Keratinocyte (primary cell): ENCODE results near the gene MLNR. TPM values are rescaled to one million over a fixed set of nuclear protein-coding genes. Genes with fewer than 3 reads are reported as not detected.

Experiments used
- DNase-seq: peaks from one replicate; pipeline ENCODE4 v3.0.0-alpha.2; 2011; ENCODE audit warnings: low read depth, missing footprints, low spot score
- FAIRE-seq: peaks from 2 replicates; lab custom pipeline; 2011; peaks lifted over from hg19 to GRCh38; lab: Jason Lieb, UNC
- H2AFZ ChIP-seq: 2 replicates; pipeline ENCODE4 v1.6.0; 2012; ENCODE audit warnings: low read length, control low read depth, inconsistent platforms; ENCODE audit not compliant: control insufficient read depth
- H3K27ac ChIP-seq: 2 replicates; pipeline ENCODE4 v1.5.1; 2011; ENCODE audit warnings: low read length; ENCODE audit not compliant: control insufficient read depth, insufficient read depth
- H3K27me3 ChIP-seq: 3 replicates; pipeline ENCODE4 v1.6.0; 2011; ENCODE audit warnings: low read length; ENCODE audit not compliant: control insufficient read depth, insufficient read depth; ENCODE audit errors: extremely low read depth
- H3K36me3 ChIP-seq, 2 experiments: 2 replicates in 1 of 2; 3 replicates in 1 of 2; pipeline ENCODE4 v1.5.1; 2011; ENCODE audit warnings: low read length in 2 of 2, mild to moderate bottlenecking in 1 of 2; ENCODE audit not compliant: control insufficient read depth in 2 of 2, insufficient read depth in 2 of 2; ENCODE audit errors: extremely low read depth in 1 of 2
- H3K4me1 ChIP-seq: 3 replicates; pipeline ENCODE4 v1.5.1; 2011; ENCODE audit warnings: low read length; ENCODE audit not compliant: control insufficient read depth, insufficient read depth; ENCODE audit errors: extremely low read depth
- H3K4me2 ChIP-seq: 3 replicates; pipeline ENCODE4 v1.6.0; 2011; ENCODE audit warnings: low read depth, low read length; ENCODE audit not compliant: control insufficient read depth, insufficient read depth; ENCODE audit errors: extremely low read depth
- H3K4me3 ChIP-seq, 3 experiments: fragments of 200-600 bp in 1 of 3; sonication (generic) in 1 of 3; 2 replicates in 2 of 3; 3 replicates in 1 of 3; pipeline ENCODE4 v1.5.1; 2011 to 2016; ENCODE audit warnings: low read length in 3 of 3, mild to moderate bottlenecking in 3 of 3, control low read depth in 2 of 3, inconsistent platforms in 1 of 3, low read depth in 1 of 3, mixed read lengths in 1 of 3, mixed run types in 1 of 3, moderate library complexity in 1 of 3; ENCODE audit not compliant: control insufficient read depth in 2 of 3, insufficient read depth in 2 of 3; ENCODE audit errors: extremely low read depth in 1 of 3
- H3K79me2 ChIP-seq: 2 replicates; pipeline ENCODE4 v1.6.0; 2012; ENCODE audit warnings: low read length; ENCODE audit not compliant: control insufficient read depth, insufficient read depth
- H3K9ac ChIP-seq: 3 replicates; pipeline ENCODE4 v1.6.0; 2011; ENCODE audit warnings: low read length; ENCODE audit not compliant: control insufficient read depth, insufficient read depth; ENCODE audit errors: extremely low read depth
- H3K9me1 ChIP-seq: 3 replicates; pipeline ENCODE4 v1.6.0; 2011; ENCODE audit warnings: low read length; ENCODE audit not compliant: control insufficient read depth, insufficient read depth; ENCODE audit errors: extremely low read depth
- H3K9me3 ChIP-seq: 2 replicates; pipeline ENCODE4 v1.5.1; 2012; ENCODE audit warnings: low read depth, low read length; ENCODE audit not compliant: control insufficient read depth
- H4K20me1 ChIP-seq: 3 replicates; pipeline ENCODE4 v1.6.0; 2011; ENCODE audit warnings: low read length; ENCODE audit not compliant: control insufficient read depth, insufficient read depth; ENCODE audit errors: extremely low read depth
- EZH2 ChIP-seq: IDR thresholded peaks from one replicate; pipeline ENCODE4 v1.6.1; 2012; ENCODE audit warnings: inconsistent platforms, mild to moderate bottlenecking, low read length, moderate library complexity
- dilution Hi-C: fragments of 300-500 bp; cut with MboI; formaldehyde crosslinking; loops from one replicate; pipeline ENCODE4 v1.7.0; 2020; ENCODE audit warnings: low sequenced_read_pairs; ENCODE audit not compliant: extremely low pct_ligation_motif_present
- polyA plus RNA-seq, 5 experiments: library from polyadenylated mRNA; depleted of rRNA in 3 of 5; stranded (reverse) in 3 of 5; stranded (forward) in 1 of 5; unstranded in 1 of 5; fragments of >200 nt; gene quantifications; 1 replicate in 1 of 5; 2 replicates in 3 of 5; 3 replicates in 1 of 5; pipeline versions ENCODE4 v1.2.1 to v1.2.3, GENCODE V29; 2011 to 2012; ENCODE audit warnings: missing spikeins in 2 of 5, low read depth in 1 of 5, low replicate concordance in 1 of 5
- small RNA-seq, 3 experiments: library from RNA; depleted of rRNA; stranded (forward); fragments of <200 nt; gene quantifications; one replicate each; pipeline ENCODE3, GENCODE V24; 2012; ENCODE audit warnings: low read depth in 3 of 3, low replicate concordance in 1 of 3; ENCODE audit not compliant: insufficient read length in 3 of 3

Gene MLNR
- polyA plus RNA-seq, 1 donor (not counting 4 experiments of a cell fraction or from before 2014, with no cell fraction given), result not detected

DNA sequence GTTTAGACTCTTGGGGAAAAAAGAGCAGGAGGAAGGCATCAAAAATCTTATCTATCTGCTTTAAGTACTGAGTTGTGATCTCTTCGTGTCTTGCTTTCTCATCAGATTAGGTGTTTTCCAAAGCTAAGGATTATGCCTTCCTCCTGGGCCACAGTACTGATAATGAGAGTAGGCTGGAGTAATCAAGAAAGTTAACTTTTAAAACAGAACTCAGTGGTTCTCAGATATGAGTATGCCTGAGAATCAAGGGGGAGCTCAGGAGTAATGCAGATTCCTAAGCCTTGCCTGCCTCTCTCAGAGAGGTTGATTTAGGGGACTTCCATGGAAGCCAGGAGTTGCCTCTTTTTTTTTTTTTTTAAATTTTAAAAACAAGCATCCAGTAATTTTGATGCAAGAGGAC, 51.1 kb downstream of the MLNR start:
- Histone ChIP-seq H3K4me2 (no peak overlapping the region), H3K36me3 (peaks cover 0 to 1% of the 10 kb centered on the region in 2 experiments), H3K79me2 (no peaks in the 10 kb centered on the region), H3K9me3 (no peaks in the 10 kb centered on the region), H3K27ac (no peak overlapping the region), H3K9me1 (no peaks in the 10 kb centered on the region), H3K9ac (no peak overlapping the region), H3K4me1 (no peaks in the 10 kb centered on the region), H3K27me3 (no peaks in the 10 kb centered on the region), H3K4me3 (no peak overlapping the region), H4K20me1 (no peaks in the 10 kb centered on the region), H2AFZ (no peak overlapping the region)
- dilution Hi-C loops, result no loop called here
- no peak for TF ChIP-seq EZH2
- FAIRE-seq (no peak), DNase-seq (no peak)

Small RNAs within 50 kb of the gene (small RNA-seq; reads per million reads assigned to genes)
- gene COX7CP1, result 0 reads per million in 3 experiments

Other genes with a start within 250 kb of the MLNR start
- 21.2 to 28.4 TPM (median 21.7 TPM) in 3 replicates for gene FNDC3A, start 244.4 kb upstream of the MLNR start, polyA plus RNA-seq
- gene CDADC1, start 27.6 kb downstream of the MLNR start, polyA plus RNA-seq, result 2.3 to 3.8 TPM (median 2.4 TPM) in 3 replicates
- gene CAB39L, start 223.7 kb downstream of the MLNR start, polyA plus RNA-seq, result 8.0 to 10.1 TPM (median 8.6 TPM) in 3 replicates
- gene SETDB2, start 223.9 kb downstream of the MLNR start, polyA plus RNA-seq, result 2.5 to 5.6 TPM (median 3.4 TPM) in 3 replicates